Uterus (tissue), 2 donors: Measurements from ENCODE around the gene SHMT1.

Experiments
- CTCF ChIP-seq, 4 experiments: fragments of 200-600 bp in 2 of 4; fragments of 450-650 bp in 2 of 4; sonication (generic) in 2 of 4; IDR thresholded peaks; one replicate each; pipeline ENCODE4 v1.5.1; 2016 to 2019; ENCODE audit warnings: antibody characterized with exemption in 4 of 4, mild to moderate bottlenecking in 2 of 4, moderate library complexity in 1 of 4
- POLR2A ChIP-seq, 2 donors: fragments of 450-650 bp; IDR thresholded peaks; one replicate each; pipeline ENCODE4 v1.6.1; 2016; ENCODE audit warnings: antibody characterized with exemption in 2 of 2, mild to moderate bottlenecking in 1 of 2, moderate library complexity in 1 of 2

- TF ChIP-seq CTCF (IDR thresholded peaks at IDR 0.05) (no peak), POLR2A (IDR thresholded peaks at IDR 0.05) (no peak)
Observed at GRCh38 chr17:18315961-18316360, 47.4 kb downstream of the SHMT1 start.
